DOHH2 (cell line): ENCODE results near the gene ENPP6.

ENCODE experiments used
- EZH2phosphoT487 ChIP-seq: fragments of 200-600 bp; sonication (generic); IDR thresholded peaks from 2 replicates; pipeline ENCODE4 v1.6.1; 2017; ENCODE audit warnings: borderline replicate concordance, mild to moderate bottlenecking, antibody characterized with exemption, low read length, moderate library complexity, mixed read lengths
- TF ChIP-seq, protein P1 (sequence below): fragments of 200-600 bp; sonication (generic); IDR thresholded peaks from one replicate; pipeline ENCODE4 v1.5.1; 2014; ENCODE audit warnings: antibody characterized with exemption, mild to moderate bottlenecking, low read depth, low read length; ENCODE audit not compliant: poor library complexity, severe bottlenecking

DNA sequence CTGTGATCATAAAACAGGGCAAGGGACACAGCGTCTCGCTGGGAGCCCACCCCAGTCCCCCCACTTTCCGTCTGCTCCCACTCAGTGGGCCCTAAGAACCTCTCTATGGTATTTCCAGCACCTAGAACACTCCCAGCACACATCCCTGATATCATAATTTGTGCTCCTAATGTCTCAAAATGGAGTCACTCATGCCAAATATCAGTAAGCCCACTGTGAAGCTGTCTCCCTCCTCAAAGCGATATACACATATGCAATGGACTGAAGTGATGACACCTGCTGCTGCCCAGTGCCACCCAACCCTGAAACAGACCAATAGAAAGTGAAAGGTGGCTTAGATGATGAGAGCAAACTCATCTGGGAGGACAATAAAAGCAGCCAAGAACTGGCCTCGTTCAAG, 17.9 kb downstream of the ENPP6 start:
- TF ChIP-seq, protein P1, sequence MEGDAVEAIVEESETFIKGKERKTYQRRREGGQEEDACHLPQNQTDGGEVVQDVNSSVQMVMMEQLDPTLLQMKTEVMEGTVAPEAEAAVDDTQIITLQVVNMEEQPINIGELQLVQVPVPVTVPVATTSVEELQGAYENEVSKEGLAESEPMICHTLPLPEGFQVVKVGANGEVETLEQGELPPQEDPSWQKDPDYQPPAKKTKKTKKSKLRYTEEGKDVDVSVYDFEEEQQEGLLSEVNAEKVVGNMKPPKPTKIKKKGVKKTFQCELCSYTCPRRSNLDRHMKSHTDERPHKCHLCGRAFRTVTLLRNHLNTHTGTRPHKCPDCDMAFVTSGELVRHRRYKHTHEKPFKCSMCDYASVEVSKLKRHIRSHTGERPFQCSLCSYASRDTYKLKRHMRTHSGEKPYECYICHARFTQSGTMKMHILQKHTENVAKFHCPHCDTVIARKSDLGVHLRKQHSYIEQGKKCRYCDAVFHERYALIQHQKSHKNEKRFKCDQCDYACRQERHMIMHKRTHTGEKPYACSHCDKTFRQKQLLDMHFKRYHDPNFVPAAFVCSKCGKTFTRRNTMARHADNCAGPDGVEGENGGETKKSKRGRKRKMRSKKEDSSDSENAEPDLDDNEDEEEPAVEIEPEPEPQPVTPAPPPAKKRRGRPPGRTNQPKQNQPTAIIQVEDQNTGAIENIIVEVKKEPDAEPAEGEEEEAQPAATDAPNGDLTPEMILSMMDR = no peak
- TF ChIP-seq EZH2phosphoT487 = no peak
